Measurements from ENCODE around the gene DSCAML1. TPM values are rescaled to one million over a fixed set of nuclear protein-coding genes. Genes with fewer than 3 reads are reported as not detected.

DSCAML1 gene
- total and polyA plus RNA-seq, 7 donors, result 0.04 to 0.52 (median 0.06) TPM

- no peak for ATAC-seq
Measured at GRCh38 chr11:117838901-117839300, 41.9 kb upstream of the DSCAML1 start.

GRCh38 chr11:117837791-117838190 lies 40.8 kb upstream of the DSCAML1 start:
- 80 to 85% (median 83%) methylated on average over 8 of the region's 8 CpGs for WGBS, 3 donors
- no peak overlapping the region for H3K4me3 ChIP-seq

More at GRCh38 chr11:117838901-117839300, 41.9 kb upstream of the DSCAML1 start:
- Histone ChIP-seq H3K9me3 (no peaks in the 10 kb centered on the region), H3K27me3 (ENCODE audit: insufficient read depth in 3 of 3, low read length in 2 of 3) (no peaks in the 10 kb centered on the region), H3K4me1 (peaks cover under 1% of the 10 kb centered on the region), H3K36me3 (ENCODE audit: insufficient read depth in 1 of 2, low read depth in 1 of 2) (no peaks in the 10 kb centered on the region), H3K27ac (no peak overlapping the region), H3K4me3 (no peak overlapping the region)
- intact Hi-C loops (cut with DNase I), result no loop called here
- no peak for TF ChIP-seq CTCF (IDR thresholded peaks at IDR 0.05)
- WGBS, 3 donors, result 75 to 86% (median 82%) methylated on average over 8 of the region's 8 CpGs
- DNase-seq, result no peak

GRCh38 chr11:117837070-117837776 lies 40.2 kb upstream of the DSCAML1 start:
- no peak for TF ChIP-seq CTCF (IDR thresholded peaks at IDR 0.05)
- H3K4me3 ChIP-seq, result no peak overlapping the region
- no peak overlapping the region for H3K27ac ChIP-seq
- ATAC-seq (no peak), DNase-seq (no peak)
- 76 to 77% (median 77%) methylated on average over 18 of the region's 18 CpGs for WGBS, 3 donors
- intact Hi-C loops (cut with DNase I), result no loop called here
- H3K9me3 ChIP-seq, result no peaks in the 10 kb centered on the region
- H3K4me1 ChIP-seq, result peaks cover 12% of the 10 kb centered on the region
- H3K36me3 ChIP-seq (ENCODE audit: insufficient read depth in 1 of 2, low read depth in 1 of 2), result no peaks in the 10 kb centered on the region
- no peaks in the 10 kb centered on the region for H3K27me3 ChIP-seq (ENCODE audit: insufficient read depth in 3 of 3, low read length in 2 of 3)

More at GRCh38 chr11:117837791-117838190, 40.8 kb upstream of the DSCAML1 start:
- no peaks in the 10 kb centered on the region for H3K9me3 ChIP-seq
- intact Hi-C loops (cut with DNase I), result no loop called here
- no peaks in the 10 kb centered on the region for H3K27me3 ChIP-seq (ENCODE audit: insufficient read depth in 3 of 3, low read length in 2 of 3)
- peaks cover 11% of the 10 kb centered on the region for H3K4me1 ChIP-seq
- H3K27ac ChIP-seq, result no peak overlapping the region
- DNase-seq, result no peak
- no peaks in the 10 kb centered on the region for H3K36me3 ChIP-seq (ENCODE audit: insufficient read depth in 1 of 2, low read depth in 1 of 2)
- TF ChIP-seq CTCF (IDR thresholded peaks at IDR 0.05), result no peak
- ATAC-seq, result no peak

GRCh38 chr11:117836077-117836960 lies 39.3 kb upstream of the DSCAML1 start:
- no peak for ATAC-seq
- intact Hi-C loops (cut with DNase I), result no loop called here
- H3K27me3 ChIP-seq (ENCODE audit: insufficient read depth in 3 of 3, low read length in 2 of 3), result no peaks in the 10 kb centered on the region
- no peak for TF ChIP-seq CTCF (IDR thresholded peaks at IDR 0.05)
- H3K4me3 ChIP-seq, result no peak overlapping the region
- H3K4me1 ChIP-seq, result peaks cover 12% of the 10 kb centered on the region
- no peaks in the 10 kb centered on the region for H3K36me3 ChIP-seq (ENCODE audit: insufficient read depth in 1 of 2, low read depth in 1 of 2)
- no peak overlapping the region for H3K27ac ChIP-seq
- no peaks in the 10 kb centered on the region for H3K9me3 ChIP-seq
- no peak for DNase-seq
- 84 to 91% (median 86%) methylated on average over 12 to 14 of the region's 14 CpGs for WGBS, 3 donors

Data from psoas muscle (tissue), 8 donors.